ENCODE data around the gene TGFBR3. TPM values are rescaled to one million over a fixed set of nuclear protein-coding genes. Genes with fewer than 3 reads are reported as not detected.

The TGFBR3 gene
- total and polyA plus RNA-seq, 9 of the 15 experiments (the other 6 are each of a cell fraction or from before 2014, with no cell fraction given) = 3.6 to 32.4 (median 15.6) TPM

DNA sequence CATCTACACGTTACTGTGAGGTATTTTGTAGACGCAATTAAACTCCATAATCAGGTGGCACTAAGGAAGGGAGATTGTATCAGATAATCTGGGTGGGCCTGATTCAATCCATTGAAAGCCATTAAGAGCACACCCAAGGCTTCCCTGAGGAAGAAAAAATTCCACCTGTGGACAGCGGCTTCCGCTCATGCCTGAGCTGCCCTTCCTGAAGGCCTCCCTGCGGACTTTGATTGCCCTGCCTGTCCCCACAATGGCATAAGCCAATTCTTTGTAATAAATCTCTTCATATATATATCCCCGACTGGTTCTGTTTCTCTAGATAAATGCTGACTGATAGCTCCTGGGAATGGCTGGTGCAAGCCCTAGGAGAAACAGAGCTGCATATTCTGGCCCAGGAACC is 138.3 kb downstream of the TGFBR3 start:
- H3K9me1 ChIP-seq (ENCODE audit: control insufficient read depth, insufficient read depth, low read length) = no peaks in the 10 kb centered on the region
- WGBS (ENCODE audit: insufficient coverage, low coverage, missing lambda C conversion rate) = 85% methylated on average over 5 of the region's 6 CpGs
- ATAC-seq = no peak
- CTCF ChIA-PET (ENCODE audit: low intra/inter-chr PET ratio) = no interaction called here
- no peak overlapping the region for H3K27ac ChIP-seq (ENCODE audit: extremely low read depth, low read depth, low read length)
- in situ Hi-C loops (cut with MboI) = no loop called here
- POLR2A ChIA-PET = interaction anchor here (0.9 to 1.2 kb wide), 2 partner anchors 8 to 11 kb away, joined by 3 to 4 read pairs; no protein-coding TSS in a partner anchor
- no peak overlapping the region for H2AFZ ChIP-seq (ENCODE audit: low read depth, low read length)
- no peaks in the 10 kb centered on the region; the same call in 1 of the 3 replicates for H3K36me3 ChIP-seq (ENCODE audit: control insufficient read depth, insufficient read depth, low read length)
- no peaks in the 10 kb centered on the region for H3K4me1 ChIP-seq (replicated peaks in 1 of 2; ENCODE audit: control insufficient read depth in 2 of 2, insufficient read depth in 2 of 2, low read length in 2 of 2)
- no peak for DNase-seq (ENCODE audit: extremely low read depth in 1 of 4, low spot score in 3 of 4)
- no peaks in the 10 kb centered on the region for H4K20me1 ChIP-seq (replicated peaks; ENCODE audit: control insufficient read depth, insufficient read depth, low read length)
- FAIRE-seq = no peak
- no peaks in the 10 kb centered on the region for H3K79me2 ChIP-seq (ENCODE audit: control insufficient read depth, insufficient read depth, low read length)
- no peak overlapping the region for H3K9ac ChIP-seq (ENCODE audit: insufficient read depth in 1 of 2, low read depth in 2 of 2, low read length in 2 of 2)
- H3K4me2 ChIP-seq (ENCODE audit: insufficient read depth, low read length) = no peak overlapping the region
- BruUV-seq (replicated peaks) = no TSS peak
- H3K27me3 ChIP-seq (ENCODE audit: control insufficient read depth in 2 of 2, insufficient read depth in 2 of 2, low read length in 2 of 2) = no peaks in the 10 kb centered on the region
- intact Hi-C loops (cut with micrococcal nuclease) = no loop called here
- peaks cover 10% of the 10 kb centered on the region; the same call in 1 of the 2 replicates for H3K9me3 ChIP-seq (replicated peaks; ENCODE audit: control insufficient read depth, insufficient read depth, low read depth, low read length)
- no peak overlapping the region for H3K4me3 ChIP-seq
- TF ChIP-seq SRSF1 (IDR thresholded peaks at IDR 0.05; ENCODE audit: low read depth, low read length) (no peak), ZNF133 (CRISPR knock-in tag; IDR thresholded peaks at IDR 0.05) (no peak), E2F6 (IDR thresholded peaks at IDR 0.05; ENCODE audit: borderline replicate concordance in 1 of 2, extremely low read depth in 1 of 2, insufficient read depth in 1 of 2, insufficient read length in 1 of 2, low read depth in 1 of 2, low read length in 1 of 2, poor library complexity in 1 of 2, severe bottlenecking in 1 of 2) (no peak), MTF1 (CRISPR knock-in tag; IDR thresholded peaks at IDR 0.05; ENCODE audit: borderline replicate concordance) (no peak), CSDE1 (IDR thresholded peaks at IDR 0.05) (no peak), SAP30 (IDR thresholded peaks at IDR 0.05; ENCODE audit: borderline replicate concordance, insufficient read depth, low read depth, low read length, poor library complexity, severe bottlenecking) (no peak), USF2 (CRISPR knock-in tag; IDR thresholded peaks at IDR 0.05) (no peak), OTX1 (CRISPR knock-in tag; IDR thresholded peaks at IDR 0.05) (no peak), ZNF444 (CRISPR knock-in tag; IDR thresholded peaks at IDR 0.05) (no peak), PHF21A (IDR thresholded peaks at IDR 0.05; ENCODE audit: borderline replicate concordance, low read depth) (no peak), YBX1 (IDR thresholded peaks at IDR 0.05) (no peak), CAMTA2 (CRISPR knock-in tag; conservative IDR thresholded peaks at IDR 0.05) (no peak)
- TF ChIP-seq, protein P1, sequence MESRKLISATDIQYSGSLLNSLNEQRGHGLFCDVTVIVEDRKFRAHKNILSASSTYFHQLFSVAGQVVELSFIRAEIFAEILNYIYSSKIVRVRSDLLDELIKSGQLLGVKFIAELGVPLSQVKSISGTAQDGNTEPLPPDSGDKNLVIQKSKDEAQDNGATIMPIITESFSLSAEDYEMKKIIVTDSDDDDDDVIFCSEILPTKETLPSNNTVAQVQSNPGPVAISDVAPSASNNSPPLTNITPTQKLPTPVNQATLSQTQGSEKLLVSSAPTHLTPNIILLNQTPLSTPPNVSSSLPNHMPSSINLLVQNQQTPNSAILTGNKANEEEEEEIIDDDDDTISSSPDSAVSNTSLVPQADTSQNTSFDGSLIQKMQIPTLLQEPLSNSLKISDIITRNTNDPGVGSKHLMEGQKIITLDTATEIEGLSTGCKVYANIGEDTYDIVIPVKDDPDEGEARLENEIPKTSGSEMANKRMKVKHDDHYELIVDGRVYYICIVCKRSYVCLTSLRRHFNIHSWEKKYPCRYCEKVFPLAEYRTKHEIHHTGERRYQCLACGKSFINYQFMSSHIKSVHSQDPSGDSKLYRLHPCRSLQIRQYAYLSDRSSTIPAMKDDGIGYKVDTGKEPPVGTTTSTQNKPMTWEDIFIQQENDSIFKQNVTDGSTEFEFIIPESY (CRISPR knock-in tag; IDR thresholded peaks at IDR 0.05) = no peak
- TF ChIP-seq, protein P2, sequence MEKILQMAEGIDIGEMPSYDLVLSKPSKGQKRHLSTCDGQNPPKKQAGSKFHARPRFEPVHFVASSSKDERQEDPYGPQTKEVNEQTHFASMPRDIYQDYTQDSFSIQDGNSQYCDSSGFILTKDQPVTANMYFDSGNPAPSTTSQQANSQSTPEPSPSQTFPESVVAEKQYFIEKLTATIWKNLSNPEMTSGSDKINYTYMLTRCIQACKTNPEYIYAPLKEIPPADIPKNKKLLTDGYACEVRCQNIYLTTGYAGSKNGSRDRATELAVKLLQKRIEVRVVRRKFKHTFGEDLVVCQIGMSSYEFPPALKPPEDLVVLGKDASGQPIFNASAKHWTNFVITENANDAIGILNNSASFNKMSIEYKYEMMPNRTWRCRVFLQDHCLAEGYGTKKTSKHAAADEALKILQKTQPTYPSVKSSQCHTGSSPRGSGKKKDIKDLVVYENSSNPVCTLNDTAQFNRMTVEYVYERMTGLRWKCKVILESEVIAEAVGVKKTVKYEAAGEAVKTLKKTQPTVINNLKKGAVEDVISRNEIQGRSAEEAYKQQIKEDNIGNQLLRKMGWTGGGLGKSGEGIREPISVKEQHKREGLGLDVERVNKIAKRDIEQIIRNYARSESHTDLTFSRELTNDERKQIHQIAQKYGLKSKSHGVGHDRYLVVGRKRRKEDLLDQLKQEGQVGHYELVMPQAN (IDR thresholded peaks at IDR 0.05; ENCODE audit: borderline replicate concordance) = no peak
- TF ChIP-seq, protein P3, sequence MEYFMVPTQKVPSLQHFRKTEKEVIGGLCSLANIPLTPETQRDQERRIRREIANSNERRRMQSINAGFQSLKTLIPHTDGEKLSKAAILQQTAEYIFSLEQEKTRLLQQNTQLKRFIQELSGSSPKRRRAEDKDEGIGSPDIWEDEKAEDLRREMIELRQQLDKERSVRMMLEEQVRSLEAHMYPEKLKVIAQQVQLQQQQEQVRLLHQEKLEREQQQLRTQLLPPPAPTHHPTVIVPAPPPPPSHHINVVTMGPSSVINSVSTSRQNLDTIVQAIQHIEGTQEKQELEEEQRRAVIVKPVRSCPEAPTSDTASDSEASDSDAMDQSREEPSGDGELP (CRISPR knock-in tag; IDR thresholded peaks at IDR 0.05; ENCODE audit: borderline replicate concordance) = no peak
